Fibroblast of the aortic adventitia (primary cell): ENCODE results near the gene PALM3. TPM values are rescaled to one million over a fixed set of nuclear protein-coding genes. Genes with fewer than 3 reads are reported as not detected.
"Not testable (repeated sequence)": the region's sequence is repeated elsewhere in the genome, so short reads cannot be mapped to it uniquely, and the experiment has no call there.

Experiments used
- DNase-seq: peaks from one replicate; pipeline ENCODE4 v3.0.0-alpha.2; 2010; ENCODE audit warnings: low read depth
- H3K4me3 ChIP-seq: 2 replicates; pipeline ENCODE4 v1.5.1; 2011; ENCODE audit warnings: low read depth, mild to moderate bottlenecking, control low read depth, low read length, moderate library complexity
- CTCF ChIP-seq: IDR thresholded peaks from 2 replicates; pipeline ENCODE4 v1.5.1; 2011; ENCODE audit warnings: mild to moderate bottlenecking, low read length, control low read depth, inconsistent platforms; ENCODE audit not compliant: insufficient read depth
- total RNA-seq: library from RNA; depleted of rRNA; stranded (reverse); fragments of >200 nt; gene quantifications from 2 replicates; pipeline ENCODE4 v1.2.3, GENCODE V29; 2012; ENCODE audit warnings: low replicate concordance

PALM3 gene
- total RNA-seq, 1 donor, result not detected

- no peak overlapping the region for H3K4me3 ChIP-seq
- no peak for DNase-seq
- no peak for TF ChIP-seq CTCF
Observed at GRCh38 chr19:14054721-14055120, 7.2 kb downstream of the PALM3 start.

DNA sequence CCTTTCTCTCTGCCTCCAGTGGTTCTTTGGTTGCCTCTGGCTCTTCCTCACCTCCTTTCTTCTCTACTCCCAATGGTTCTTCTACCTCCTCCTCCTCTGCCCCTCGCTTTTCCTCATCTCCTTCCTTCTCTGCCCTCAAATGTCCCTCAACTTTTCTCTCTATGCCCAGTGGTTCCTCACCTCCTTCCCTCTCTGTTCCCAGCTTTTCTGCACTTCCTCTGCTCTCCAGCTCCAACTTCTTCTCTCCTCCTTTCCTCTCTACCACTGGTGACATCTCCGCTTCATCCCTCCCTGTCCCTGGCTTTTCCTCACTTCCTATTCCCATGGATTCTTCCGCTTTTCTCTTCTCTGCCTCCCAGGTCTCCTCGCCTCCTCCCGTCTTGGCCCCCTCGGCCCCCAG is 7.8 kb downstream of the PALM3 start:
- TF ChIP-seq CTCF, result no peak
- no peak for DNase-seq
- no peak overlapping the region for H3K4me3 ChIP-seq

DNA sequence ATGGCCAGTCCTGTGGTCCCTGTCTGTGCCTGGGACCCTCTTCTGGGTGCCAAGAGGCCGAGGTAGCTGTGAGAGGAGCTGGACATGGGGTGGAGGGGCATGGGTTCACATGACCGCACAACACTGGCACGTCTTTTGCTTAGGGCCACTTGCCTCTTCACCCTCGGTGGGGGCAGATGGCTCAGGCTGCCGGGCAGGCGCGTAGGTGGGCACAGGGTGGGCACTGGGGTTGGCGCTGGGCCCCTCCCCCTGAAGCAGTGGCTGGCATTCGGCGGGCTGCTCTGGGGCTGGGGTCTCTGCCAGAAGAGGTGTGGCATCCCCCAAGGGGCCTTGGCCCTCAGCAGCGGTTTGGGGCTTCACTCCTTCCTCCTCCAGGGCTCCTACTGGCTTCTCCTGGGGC is 8.4 kb downstream of the PALM3 start:
- no peak overlapping the region for H3K4me3 ChIP-seq
- no peak for TF ChIP-seq CTCF
- DNase-seq, result no peak

DNA sequence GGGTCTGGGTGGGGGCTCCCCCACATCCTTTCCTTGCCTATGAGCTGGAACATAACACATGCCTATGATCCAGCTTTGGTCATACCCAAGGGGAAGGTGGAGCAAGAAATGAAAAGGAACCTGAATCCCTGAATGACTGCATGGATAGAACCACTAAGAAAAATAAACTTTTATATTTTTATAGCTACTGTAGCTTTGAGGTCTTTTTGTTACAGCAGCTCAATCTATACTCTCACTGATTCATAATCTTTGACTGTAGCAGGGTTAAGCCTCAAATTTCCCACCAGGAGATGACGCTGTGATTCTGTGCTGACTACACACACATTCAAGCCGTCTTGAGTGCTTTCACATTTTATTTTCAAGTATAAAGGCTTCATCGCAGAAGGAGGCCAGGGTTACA is 8.8 kb downstream of the PALM3 start:
- no peak for TF ChIP-seq CTCF
- no peak overlapping the region for H3K4me3 ChIP-seq
- no peak for DNase-seq

DNA sequence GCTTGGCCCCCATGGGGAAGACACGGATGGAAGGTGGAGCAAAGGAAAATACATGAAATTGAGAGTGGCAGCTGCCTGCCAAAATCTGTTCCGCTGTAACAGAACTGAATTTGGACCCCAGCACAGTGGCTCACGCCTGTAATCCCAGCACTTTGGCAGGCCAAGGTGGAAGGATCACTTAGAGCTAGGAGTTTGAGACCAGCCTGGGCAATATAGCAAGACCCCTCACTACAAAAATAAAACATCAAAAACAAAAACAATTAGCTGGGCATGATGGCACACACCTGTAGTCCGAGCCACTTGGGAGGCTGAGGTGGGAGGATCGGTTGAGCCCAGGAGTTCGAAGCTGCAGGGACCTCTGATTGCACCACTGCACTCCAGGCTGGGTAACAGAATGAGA is 9.4 kb downstream of the PALM3 start:
- H3K4me3 ChIP-seq, result no peak overlapping the region
- no peak for DNase-seq
- TF ChIP-seq CTCF, result no peak

- no peak overlapping the region for H3K4me3 ChIP-seq
- no peak for TF ChIP-seq CTCF
- no peak for DNase-seq
Observed at GRCh38 chr19:14051980-14052379, 9.9 kb downstream of the PALM3 start.

GRCh38 chr19:14050961-14051360 is 10.9 kb downstream of the PALM3 start:
- DNase-seq, H3K4me3 ChIP-seq: not testable (repeated sequence)

DNA sequence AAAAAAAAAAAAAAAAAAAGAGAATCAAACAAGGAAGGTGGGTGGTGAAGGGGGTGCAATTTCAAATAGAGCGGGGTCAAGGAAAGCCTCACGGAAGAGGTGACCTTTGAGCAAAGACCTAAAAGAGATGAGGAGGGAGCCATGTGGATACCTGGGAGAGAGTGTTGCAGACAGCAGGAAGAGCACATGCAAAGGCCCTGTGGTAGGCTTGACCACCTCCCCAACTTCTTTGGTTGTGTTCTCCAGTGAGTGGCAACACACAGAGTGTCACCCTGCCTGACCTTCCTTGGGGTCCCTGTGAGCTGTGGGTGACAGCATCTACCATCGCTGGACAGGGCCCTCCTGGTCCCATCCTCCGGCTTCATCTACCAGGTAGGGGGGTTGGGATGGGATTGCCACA is 11.4 kb downstream of the PALM3 start:
- DNase-seq, result no peak
- no peak overlapping the region for H3K4me3 ChIP-seq
- no peak for TF ChIP-seq CTCF
